GM15510 (cell line): Measurements from ENCODE around the gene ABCB8.

ENCODE experiments used
- POLR2A ChIP-seq: IDR thresholded peaks from 3 replicates; pipeline ENCODE4 v1.6.1; 2011; ENCODE audit warnings: borderline replicate concordance; ENCODE audit not compliant: insufficient read length; ENCODE audit errors: extremely low read depth

Gene ABCB8

DNA sequence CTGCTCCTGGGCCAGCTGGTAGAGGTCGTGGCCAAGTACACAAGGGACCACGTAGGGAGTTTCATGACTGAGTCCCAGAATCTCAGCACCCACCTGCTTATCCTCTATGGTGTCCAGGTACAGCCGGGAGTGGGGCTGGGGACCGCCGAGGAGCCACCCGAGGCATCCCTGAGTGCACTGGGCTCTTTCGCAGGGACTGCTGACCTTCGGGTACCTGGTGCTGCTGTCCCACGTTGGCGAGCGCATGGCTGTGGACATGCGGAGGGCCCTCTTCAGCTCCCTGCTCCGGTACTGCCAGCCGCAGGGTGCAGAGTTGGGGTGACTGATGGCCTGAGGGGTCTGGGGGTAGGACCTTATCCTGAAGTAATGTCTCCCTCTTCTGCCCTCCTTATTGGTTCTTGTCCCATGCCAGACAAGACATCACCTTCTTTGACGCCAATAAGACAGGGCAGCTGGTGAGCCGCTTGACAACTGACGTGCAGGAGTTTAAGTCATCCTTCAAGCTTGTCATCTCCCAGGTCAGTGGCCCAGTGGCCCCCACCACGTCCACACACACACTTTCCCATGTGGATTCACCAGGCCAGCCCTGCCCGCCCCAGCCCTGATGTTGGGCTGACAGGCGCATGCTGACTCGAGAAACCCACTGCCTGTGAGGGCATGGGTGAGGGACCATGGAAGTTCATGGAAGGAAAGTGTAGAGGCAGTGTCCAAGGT lies 6.2 kb downstream of the ABCB8 start:
- TF ChIP-seq POLR2A, result no peak

DNA sequence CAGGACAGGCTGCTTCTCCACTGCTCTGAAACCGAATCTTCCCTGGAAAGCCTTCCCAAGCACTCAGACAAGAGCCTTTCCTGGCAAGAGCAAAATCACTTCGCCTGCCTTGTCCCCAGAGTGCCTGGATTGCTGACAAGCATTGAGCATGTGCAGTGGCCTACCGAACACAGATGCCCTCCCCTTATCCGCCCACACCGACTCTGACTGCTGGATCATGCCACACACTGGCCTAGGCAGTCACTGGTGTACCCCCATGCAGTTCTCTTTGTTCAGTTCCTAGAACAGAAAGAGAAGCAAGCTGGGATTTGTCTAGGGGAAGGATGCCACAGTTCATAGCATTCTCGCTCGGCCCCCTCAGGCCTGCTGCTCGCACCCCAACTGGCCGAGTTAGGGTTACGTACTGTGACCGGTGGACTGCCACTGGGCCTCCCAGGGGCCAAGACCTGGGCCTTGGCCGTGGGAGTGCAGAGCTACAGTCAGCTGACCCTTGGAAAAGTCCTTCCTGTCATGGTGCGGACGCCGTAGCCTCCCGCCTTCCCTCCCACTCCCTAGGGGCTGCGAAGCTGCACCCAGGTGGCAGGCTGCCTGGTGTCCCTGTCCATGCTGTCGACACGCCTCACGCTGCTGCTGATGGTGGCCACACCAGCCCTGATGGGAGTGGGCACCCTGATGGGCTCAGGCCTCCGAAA lies 6.9 kb downstream of the ABCB8 start:
- TF ChIP-seq POLR2A, result no peak

DNA sequence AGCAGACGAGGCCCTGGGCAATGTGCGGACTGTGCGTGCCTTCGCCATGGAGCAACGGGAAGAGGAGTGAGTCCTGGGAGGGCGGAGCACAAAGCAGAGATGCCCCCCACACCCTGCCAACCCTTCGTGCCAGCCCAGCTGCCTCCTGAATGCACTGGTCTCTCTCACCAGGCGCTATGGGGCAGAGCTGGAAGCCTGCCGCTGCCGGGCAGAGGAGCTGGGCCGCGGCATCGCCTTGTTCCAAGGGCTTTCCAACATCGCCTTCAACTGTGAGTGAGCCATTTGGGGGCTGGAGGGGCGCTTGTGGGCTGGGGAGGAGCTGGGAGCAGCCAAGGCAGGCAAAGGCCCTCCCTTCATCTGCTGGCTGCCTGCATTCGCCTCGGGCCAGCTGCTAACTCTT lies 7.7 kb downstream of the ABCB8 start:
- no peak for TF ChIP-seq POLR2A

DNA sequence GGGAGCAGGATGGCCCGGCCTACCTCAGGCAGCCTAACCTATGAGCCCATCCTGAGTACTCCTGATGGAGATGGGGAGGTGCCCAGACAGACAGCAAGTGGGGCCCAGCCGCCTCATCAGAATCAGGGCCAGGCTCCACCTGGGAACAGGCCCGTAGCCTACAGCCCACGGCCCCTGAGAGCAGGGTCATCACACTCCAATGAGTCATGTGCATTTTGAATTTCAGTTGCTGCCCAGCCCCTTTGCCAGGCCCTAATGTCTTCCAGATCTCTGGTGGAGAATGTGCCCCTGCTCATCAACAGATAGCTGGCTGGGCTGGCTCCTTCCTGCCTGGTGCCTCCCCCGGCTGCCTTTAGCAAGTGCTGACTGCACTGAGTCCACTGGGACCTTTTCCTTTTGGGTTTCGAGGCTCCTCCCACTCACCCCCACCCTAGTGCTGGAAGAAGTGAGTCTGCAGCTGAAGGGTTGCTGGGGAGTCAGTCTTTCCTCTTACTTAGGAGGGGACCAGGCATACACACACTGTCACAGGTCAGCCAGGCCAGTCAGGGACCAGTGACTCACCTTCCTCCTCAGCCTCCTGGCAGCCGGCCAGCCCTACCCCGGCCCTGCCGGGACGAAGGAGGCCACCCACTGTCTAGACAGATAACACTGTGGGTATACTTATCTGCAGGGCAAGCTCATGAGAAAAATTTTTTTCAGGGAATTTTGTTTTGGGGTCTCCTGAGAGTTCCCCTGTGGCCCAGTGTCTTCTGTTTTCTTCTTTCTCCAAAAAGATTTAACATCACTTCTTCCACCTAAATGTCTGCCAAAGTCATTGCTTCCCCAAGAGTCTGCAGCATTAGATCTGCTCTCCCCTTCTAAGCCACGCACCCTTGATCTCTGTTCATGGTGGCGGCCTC lies 10.9 kb downstream of the ABCB8 start:
- no peak for TF ChIP-seq POLR2A

DNA sequence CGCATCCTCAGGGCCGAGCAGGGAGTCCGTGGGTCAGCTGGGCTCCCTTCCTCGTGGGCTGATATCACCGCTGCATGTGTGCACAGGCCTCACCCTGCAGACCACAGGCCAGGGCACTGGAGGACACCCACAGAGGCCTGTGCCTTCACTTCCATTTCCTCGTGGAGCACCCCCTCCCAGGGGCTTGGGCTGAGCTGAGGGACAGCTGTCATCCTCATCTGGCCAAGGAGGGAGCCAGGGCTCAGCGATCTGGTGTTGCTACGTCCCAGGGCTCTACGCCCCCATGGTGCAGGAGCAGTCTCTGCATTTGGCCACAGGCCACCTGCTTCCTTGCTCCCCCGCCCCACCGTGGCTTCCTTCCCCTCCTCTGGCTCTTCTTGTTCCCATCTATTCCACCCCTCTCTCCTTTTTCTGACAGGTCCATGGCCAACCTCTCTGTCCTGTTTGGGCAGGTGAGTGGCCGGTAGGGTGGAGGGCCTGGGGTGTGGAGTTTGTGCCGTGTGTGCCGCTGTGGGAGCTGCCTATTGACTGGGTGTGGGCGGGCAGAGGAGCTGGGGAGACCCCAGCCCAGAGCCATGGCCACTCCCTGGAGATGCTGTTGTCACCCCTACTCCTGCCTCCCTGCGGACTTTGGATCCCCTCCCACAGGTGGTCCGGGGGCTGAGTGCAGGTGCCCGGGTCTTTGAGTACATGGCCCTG lies 11.7 kb downstream of the ABCB8 start:
- no peak for TF ChIP-seq POLR2A

DNA sequence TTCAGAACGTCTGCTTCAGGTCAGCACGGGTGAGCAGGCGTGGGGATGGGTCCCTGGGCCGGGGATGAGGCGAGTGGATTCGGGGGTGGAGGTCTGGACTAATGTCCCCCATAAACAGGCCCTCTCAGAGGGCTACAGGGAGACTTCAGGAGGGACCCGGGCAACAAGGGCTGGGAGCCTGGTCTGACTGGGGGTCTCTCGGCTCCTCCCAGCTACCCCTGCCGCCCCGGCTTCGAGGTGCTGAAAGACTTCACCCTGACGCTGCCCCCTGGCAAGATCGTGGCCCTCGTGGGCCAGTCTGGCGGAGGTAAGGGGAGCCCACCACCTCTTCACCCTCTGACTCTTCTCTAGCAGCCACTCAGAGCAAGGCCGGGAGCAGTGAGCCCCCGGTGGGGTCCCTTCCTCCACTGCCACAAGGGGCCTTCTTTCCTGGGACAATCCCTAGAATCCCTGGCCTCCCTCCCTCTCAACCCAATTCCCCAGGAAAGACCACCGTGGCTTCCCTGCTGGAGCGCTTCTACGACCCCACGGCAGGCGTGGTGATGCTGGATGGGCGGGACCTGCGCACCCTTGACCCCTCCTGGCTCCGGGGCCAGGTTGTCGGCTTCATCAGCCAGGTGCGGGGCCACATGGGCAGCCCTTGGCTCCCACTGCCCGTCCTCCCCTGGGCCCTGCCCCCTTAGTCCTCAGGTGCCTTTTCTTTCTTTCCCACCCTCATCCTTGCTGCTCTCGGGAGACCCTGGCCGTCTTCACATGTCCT lies 12.5 kb downstream of the ABCB8 start:
- no peak for TF ChIP-seq POLR2A

DNA sequence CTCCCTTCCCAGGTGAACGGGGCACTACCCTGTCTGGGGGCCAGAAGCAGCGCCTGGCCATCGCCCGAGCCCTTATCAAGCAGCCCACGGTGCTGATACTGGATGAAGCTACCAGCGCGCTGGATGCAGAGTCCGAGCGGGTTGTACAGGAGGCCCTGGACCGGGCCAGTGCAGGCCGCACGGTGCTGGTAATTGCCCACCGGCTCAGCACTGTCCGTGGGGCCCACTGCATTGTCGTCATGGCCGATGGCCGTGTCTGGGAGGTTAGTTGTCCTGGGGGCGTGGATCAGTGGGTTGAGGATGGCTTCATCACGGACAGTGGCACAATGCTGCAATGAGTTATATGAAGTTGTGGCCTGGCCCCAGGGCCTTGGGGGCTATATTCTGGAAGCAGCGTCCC lies 15.7 kb downstream of the ABCB8 start:
- TF ChIP-seq POLR2A, result no peak

DNA sequence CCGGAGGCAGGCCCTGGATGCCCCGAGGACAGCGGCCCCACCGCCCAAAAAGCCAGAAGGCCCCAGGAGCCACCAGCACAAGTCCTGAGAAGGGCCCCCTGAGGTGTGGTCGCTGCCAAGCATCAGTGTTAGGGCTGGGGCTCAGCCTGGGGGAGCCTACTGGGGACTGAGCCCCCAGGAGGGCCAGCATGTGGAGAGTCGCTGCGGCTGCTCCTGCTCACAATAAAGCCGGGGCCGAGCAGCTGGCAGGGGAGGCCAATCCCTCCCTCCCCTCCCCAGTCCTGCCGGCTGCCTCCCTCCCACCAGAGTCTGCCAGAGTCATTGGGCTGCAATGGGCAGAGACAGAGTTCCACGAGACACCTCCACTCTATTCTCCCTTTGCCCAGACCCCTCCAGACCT lies 17.0 kb downstream of the ABCB8 start:
- no peak for TF ChIP-seq POLR2A

DNA sequence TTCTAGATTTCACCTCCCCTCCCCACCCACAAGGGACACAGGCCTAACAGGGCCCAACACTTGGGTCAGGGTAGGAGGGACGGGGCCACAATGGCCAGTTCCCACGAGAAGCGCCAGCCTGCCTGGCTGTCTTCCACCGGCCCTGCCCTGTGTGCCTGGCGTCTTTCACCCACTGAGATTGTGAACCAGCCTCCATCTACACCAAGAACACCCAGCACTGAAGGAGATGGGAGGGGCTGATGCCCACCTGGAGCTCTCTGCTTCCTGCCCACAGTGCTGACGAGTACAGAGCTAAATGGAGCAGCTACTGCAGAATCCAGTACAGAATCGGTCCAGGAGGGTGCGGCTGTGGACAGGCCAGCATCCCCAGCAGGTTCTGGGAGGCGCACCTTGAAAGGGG lies 17.7 kb downstream of the ABCB8 start:
- no peak for TF ChIP-seq POLR2A

DNA sequence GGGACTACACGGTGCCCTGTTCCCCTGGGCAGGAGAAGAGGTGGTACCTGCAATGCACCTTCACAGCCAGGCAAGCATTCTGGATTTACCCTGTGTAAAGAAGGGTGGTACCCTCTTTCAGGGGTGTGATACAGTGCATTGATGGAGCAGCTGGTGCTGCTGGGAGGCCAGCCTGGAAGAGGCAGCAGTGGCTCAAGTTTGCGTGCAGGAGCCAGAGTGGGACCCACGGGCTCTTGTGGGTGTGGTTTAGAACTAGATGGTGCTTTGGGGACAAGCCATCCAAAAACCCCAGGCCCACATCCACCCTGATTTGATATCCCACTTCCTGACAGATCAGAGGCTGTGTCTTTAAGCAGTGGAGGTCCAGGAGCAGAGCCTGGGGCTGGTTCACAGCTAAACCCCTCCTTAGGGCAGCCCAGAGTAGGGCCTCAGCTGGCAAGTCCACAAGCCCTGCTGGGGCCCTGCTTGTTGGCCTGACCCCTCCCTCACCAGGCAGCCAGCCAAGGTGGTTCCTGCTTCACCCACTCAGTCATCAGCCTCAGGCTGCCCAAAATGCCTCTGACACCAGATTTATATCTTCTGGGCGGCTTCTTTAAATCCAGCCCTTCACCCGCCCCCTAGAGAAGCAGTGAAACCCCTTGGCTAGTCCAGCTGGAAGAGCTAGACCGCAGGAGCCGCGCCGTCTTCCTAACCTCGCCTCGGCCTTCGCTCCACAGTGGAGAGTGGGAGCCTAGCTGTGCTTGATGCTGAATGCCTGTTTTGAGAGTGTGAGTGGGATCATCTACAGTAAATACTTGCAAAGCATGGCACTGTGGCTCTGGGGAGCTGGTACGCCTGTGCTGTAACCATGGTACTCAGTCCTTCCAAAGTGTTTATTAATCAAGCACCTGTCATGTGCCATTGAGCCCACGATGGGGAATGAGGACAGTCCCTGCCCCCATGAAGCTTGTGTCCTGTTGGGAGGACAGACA lies 18.6 kb downstream of the ABCB8 start:
- no peak for TF ChIP-seq POLR2A

DNA sequence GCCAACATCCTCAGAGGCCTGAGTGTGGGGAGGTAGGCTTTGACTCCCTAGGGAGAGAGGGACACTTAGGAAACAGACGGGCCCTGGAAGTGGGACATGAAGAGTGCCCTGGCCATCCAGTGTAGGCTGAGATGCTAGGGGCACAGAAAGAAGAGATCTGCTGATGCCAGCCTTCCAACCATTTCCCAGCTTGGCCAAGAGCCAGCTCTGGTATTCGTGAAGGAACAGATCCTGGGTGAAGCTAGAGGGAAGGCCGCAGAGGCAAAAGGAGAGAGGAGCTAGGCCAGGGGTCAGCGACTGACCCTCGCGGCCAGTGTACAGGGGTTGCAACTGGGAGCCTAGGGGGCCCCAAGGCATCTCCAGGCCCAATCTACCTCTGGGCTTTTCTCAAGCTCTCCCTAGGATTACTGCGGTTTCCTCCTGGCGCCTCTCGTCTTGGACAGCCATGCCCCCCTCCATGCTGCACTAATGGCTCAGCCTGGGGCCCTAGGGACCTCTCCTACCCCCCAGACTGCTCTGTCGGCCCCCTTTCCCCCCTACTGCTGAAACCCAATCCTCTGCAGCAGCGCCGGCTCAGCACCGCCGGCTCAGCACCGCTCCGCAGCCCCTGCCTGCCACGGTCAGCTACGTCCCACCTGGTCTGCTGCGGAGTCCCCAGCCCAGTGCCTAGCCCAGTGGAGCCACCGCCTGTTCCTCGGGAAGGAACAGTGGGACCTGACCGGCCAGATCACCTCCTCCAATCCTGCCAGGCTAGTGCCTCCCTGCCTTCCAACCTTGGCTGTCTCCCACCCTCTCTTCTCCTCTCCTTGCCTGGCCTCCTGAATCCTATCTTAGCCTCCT lies 19.9 kb downstream of the ABCB8 start, which contains the start of gene ASIC3:
ASIC3 (plus strand) TSS at position 556 of the 840 bp plus-strand sequence. CDS start 355 bp downstream, outside the sequence.
- TF ChIP-seq POLR2A, result no peak

DNA sequence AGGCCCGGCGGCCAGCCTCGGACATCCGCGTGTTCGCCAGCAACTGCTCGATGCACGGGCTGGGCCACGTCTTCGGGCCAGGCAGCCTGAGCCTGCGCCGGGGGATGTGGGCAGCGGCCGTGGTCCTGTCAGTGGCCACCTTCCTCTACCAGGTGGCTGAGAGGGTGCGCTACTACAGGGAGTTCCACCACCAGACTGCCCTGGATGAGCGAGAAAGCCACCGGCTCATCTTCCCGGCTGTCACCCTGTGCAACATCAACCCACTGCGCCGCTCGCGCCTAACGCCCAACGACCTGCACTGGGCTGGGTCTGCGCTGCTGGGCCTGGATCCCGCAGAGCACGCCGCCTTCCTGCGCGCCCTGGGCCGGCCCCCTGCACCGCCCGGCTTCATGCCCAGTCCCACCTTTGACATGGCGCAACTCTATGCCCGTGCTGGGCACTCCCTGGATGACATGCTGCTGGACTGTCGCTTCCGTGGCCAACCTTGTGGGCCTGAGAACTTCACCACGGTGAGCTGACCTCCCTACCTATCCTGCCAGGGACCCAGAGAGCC lies 20.7 kb downstream of the ABCB8 start:
- no peak for TF ChIP-seq POLR2A
